HG03460 (cell line): ENCODE results near the gene BRMS1.
A peak's percentile ranks its signal among the peaks of the same experiment; 100 is the strongest.
"Not testable (repeated sequence)": the region's sequence is repeated elsewhere in the genome, so short reads cannot be mapped to it uniquely, and the experiment has no call there.

Experiments
- ATAC-seq: cut with Tn5 transposase; IDR thresholded peaks from one replicate; pipeline ENCODE4 v1.9.1; 2021; ENCODE audit not compliant: unreplicated experiment

BRMS1 gene

GRCh38 chr11:66311965-66312548 lies 32.8 kb downstream of the BRMS1 start:
- peak; percentile 58 for ATAC-seq

DNA sequence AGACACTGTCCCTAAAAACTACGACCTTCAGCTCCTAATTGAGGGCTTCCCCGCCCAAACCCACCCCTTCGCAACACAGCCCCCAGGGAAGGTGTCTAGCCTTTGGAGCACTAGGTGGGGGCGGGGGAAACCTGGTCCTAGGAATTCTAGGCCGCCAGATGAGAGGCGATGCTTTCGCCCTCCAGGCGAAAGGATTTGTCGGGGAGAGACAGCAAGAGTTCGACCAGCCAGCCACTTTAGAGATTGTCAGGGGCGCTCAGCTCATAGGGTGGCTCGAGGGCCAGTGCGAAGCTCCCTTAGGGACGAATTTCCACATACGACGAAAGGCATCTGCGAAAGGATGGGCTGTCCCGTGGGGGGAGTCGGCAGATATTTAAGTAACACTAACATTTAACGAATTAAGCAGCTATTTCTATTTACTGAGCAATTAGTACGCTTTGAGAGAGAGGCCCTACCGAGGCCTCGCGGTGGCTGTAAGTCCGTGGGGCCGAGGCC lies 33.4 kb downstream of the BRMS1 start:
- ATAC-seq, result no peak

- ATAC-seq, result not testable (repeated sequence)
Observed at GRCh38 chr11:66310803-66311440, 34.0 kb downstream of the BRMS1 start.

- ATAC-seq, result no peak
Observed at GRCh38 chr11:66310324-66310723, 34.6 kb downstream of the BRMS1 start.

- ATAC-seq, result no peak
Observed at GRCh38 chr11:66309475-66309874, 35.4 kb downstream of the BRMS1 start.

- ATAC-seq, result no peak
Observed at GRCh38 chr11:66302656-66303055, 42.2 kb downstream of the BRMS1 start.

DNA sequence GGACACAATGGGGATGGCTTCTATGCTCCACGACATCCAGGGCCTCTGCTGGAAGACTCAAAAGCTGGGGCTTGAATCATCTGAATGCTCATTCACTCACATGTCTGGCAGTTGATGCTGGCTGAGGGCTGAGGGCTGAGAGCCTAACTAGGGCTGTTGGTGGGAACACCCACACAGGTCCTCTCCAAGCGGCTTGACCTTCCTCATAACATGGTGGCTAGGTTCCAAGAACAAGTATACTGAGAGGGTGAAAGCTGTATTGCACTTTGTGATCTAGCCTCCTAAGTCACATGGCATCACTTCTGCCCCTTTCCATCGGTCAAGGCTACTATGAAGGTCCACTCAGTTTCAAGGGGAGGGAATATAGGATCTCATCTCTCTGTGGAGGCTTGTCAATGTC lies 45.7 kb downstream of the BRMS1 start:
- ATAC-seq, result no peak

DNA sequence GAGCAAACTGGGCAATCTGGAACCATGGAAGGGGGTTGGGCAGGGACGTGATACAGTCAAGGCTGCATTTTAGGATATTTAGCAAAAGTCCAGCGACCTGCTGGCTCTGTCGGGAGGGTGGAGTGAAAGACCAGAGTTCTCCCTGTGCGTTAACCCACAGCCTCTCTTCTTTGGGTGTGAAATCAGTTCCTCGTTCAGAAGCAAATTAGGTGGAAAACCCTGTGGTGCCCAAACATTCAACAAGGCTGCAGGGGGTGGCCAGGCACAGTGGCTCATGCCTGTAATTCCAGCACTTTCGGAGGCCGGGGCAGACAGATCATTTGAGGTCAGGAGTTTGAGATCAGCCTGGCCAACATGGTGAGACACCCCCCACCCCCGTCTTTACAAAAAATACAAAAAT lies 47.3 kb downstream of the BRMS1 start:
- no peak for ATAC-seq

GRCh38 chr11:66294626-66295620 lies 50.0 kb downstream of the BRMS1 start:
- no peak for ATAC-seq

- ATAC-seq, result no peak
Observed at GRCh38 chr11:66293777-66294625, 50.9 kb downstream of the BRMS1 start.

DNA sequence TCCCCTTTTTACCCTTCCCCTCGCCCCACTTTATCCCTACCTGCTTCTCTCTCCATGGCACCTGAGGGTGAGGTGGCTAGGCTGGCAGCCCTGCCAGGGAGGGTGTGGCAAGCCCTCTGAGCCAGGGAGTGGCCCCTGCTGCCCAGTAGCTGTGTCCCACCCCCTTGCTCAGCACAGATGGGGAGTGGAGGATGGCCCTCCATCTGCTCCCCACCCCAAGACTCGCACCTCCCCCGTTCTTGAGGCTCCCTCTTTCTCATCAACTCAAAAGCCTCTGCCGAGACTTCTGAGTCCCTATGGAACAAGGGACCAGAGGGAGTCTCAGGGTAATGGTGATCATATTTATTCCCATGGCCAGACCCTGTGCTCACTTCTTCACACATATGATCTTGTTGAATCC lies 51.6 kb downstream of the BRMS1 start:
- ATAC-seq, result no peak

DNA sequence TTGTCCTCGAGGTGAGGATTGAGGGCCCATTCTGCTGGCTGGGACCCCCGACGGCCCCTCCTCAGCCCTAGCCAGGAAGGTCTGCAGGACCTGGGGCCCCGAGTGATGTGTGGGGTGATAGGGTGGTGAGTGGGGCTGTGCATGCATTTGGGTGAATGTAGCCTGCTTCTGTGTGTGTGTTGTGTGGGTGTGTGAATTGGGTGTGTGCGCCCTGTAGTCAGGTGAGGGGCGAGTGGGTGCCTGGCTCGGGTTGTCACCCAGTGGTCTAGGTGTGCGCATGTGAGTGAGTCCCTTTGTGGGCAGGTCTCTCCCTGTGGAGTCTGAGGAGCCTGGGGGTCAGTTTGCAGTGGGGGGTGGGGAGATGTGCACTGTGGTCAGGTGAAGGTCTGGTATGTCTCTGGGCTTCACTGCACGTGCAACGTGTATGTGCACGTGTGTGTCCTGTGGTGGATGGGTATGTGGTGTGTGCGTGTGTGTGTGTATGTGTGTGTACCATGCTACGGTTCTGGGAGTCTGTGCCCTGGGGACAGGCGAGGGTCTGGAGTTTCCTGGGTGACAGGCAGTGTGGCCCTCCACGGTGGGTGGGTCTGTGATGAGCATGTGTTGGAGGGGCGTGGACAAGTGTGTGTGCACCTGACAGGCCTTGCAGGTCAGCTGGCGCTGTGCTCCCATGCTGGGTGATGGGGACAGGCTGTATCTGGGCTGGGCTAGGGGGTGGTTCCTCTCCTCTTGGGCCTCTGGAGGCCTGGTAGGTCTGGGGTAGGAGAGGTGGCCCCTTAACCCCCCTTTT lies 52.2 kb downstream of the BRMS1 start:
- no peak for ATAC-seq

- ATAC-seq, result no peak
Observed at GRCh38 chr11:66291706-66292542, 53.0 kb downstream of the BRMS1 start, which contains the start of gene TMEM151A. TSS of gene TMEM151A (plus strand) at chr11:66291894. CDS start at chr11:66292014, 120 bp downstream.

DNA sequence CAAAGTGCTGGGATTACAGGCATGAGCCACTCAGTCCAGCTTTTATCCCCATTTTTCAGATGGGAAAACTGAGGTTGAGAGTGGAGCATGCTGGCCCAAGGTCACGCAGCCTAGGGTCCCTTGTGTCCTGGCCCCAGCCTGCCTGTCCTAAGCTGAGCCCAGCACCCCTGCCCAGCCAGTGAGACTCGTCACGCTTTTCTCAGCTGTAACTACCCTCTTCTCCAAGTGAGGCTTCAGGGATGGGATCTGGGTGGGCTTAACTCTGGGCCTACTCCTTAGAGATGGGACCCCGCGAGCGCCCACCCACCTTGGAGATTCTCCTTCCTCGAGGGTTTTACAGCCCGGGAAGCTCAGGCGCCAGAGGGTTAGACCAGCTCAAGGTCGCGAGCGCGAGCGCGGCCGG lies 53.6 kb downstream of the BRMS1 start:
- ATAC-seq, result no peak

- ATAC-seq, result no peak
Observed at GRCh38 chr11:66290330-66290621, 54.6 kb downstream of the BRMS1 start.

DNA sequence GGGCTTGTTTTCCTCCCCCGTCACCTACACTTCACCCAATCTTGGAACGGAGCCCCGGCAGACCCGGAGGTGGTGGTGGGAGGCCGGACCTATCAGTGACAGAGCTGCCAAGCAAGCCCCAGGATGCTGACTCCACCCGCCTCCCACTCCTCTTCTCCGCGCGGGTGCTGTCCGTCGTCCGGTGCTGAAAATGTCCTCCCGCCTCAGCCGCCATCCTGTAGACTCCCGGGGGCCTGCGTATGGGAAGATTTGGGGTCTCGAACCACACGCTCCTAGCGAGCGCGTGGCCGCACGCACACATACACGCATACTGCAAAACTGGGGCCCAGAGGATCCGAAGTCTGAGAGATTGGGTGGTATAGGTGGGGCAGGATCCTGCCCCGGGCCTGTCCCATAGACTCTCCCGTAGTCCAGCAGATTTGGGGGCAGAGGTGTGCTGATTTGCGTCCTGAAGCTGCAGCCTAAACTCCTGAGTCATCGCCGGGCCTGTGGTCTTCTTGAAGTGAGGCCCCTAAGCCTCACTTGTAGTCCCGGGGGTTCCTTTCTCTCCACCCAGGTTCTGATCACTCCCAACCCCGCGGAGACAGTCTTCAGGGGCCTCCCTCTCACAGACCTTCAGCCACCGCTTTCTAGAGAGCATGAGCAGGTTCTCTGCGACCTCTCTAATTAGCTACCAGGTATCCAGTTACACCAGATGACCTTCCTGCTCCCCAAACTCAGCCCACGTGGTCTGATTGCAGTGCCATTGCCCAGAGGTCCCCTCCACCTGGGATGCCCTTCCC lies 55.2 kb downstream of the BRMS1 start:
- peak; percentile 38 for ATAC-seq

GRCh38 chr11:66288671-66289547 lies 56.0 kb downstream of the BRMS1 start, which contains the start of gene YIF1A:
TSS of gene YIF1A (minus strand) at chr11:66289143. CDS start at chr11:66288985, 158 bp downstream.
- ATAC-seq, result peak; percentile 90
